GM21717 (cell line): Measurements from ENCODE around the gene CDK11A.

Source experiments
- ATAC-seq: cut with Tn5 transposase; IDR thresholded peaks from one replicate; pipeline ENCODE4 v1.9.1; 2021; ENCODE audit warnings: mild to moderate bottlenecking, moderate library complexity; ENCODE audit not compliant: unreplicated experiment

The CDK11A gene

GRCh38 chr1:1724035-1724864 is at the start of gene CDK11A:
TSS of gene CDK11A (minus strand) at chr1:1724357. CDS start at chr1:1722818, 1,539 bp downstream.
- ATAC-seq, result peak; percentile 90

GRCh38 chr1:1773874-1774273 is 49.7 kb upstream of the CDK11A start:
- no peak for ATAC-seq

- no peak for ATAC-seq
Measured at GRCh38 chr1:1771096-1771495, 46.9 kb upstream of the CDK11A start.

- ATAC-seq, result no peak
Measured at GRCh38 chr1:1770102-1770501, 45.9 kb upstream of the CDK11A start.

DNA sequence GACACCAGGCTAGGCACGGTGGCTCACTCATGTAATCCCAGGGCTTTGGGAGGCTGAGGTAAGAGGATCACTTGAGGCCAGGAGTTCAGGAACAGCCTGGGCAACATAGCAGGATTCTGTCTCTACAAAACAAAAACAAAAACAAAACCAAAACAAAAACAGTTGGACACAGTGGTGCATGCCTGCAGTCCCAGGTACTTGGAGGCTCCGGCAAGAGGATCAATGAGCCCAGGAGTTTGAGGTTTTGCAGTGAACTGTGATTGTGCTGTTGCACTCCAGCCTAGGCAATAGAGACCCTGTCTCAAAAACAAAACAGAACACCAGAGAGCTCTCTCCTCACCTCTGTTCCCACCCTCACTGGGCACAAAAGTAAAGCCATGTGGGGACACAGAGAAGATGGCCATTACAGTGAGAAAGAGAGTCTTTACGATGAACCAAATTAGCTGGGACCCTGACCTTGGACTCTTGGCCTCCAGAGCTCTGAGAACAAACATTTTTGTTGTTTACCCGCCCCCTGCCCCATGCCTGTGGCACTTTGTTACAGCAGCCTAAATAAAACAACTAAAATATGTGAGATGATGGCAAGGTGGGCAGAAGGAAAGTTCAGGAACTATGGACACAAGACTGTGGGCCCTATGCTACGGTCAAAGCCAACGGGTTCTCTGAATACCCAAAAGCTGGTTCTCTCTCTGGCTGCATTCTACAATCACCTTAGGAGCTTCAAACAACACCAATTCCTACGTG is 44.3 kb upstream of the CDK11A start:
- ATAC-seq, result no peak

DNA sequence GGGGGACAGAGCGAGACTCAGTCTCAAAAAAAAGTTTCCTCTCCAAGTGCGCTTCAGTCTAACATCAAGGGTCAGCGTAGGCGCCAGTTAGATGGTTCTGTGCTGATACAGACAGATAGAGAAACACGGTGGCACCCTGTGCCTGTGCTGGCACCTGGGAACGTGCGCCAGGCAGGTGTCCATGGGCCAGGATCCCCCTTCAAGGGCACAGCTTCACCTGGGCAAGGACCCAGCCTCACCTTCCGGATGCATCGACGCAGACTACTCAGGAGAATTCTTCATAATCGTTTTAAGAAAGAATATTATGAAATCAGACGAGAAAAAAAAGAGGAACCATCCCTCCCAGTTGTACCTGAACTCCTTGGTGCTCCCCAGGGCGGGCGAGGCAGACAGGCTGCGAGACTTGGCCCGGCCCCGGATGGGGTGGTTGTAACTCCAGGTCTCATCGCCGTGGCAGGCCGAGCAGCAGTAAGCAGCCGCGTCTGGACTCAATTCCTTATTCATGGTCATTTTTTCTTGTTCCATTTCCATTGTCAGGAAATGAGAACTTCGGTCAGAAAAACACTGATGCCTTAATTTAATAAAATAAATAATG is 40.8 kb upstream of the CDK11A start:
- no peak for ATAC-seq

- no peak for ATAC-seq
Measured at GRCh38 chr1:1763657-1764621, 39.8 kb upstream of the CDK11A start.

DNA sequence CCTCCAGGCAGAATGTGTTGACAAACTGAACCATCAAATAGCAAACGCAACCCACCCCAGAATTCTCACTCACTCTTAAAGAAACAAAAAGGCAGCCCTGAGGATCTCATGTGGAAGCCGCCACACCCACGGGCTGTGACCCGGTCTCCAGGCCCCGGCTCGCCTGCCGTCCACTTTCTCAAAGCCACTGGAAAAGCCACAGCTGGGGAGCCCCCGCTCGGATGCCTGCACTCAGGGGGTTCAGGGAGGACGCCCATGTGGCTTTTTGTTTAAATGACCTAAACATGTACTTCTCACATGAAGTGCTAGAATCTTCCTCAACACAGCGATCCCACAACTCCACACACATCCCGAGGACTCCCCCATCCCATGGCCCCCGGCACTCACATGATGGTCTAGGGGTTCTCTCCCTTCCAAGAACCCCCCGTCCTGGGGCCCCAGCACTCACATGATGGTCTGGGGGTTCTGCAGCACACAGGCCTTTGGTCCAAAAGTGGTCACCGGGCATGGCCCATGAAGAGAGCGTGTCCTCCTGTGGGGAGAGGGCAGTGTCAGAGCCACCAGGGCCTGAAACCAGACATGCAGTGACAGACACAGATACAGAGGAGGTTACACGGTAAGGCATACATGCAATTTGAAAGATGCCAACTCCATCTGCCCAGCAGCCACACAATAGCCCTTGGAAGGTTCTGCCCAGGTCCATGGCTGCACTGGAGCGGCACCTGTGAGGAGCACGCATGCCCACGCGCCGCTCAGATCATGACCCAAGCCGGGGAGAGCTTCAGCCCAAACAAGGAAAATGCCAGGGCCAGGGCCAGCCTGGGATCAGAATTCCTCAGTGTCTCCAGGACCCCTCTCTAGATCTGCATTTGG is 37.6 kb upstream of the CDK11A start:
- ATAC-seq, result no peak

DNA sequence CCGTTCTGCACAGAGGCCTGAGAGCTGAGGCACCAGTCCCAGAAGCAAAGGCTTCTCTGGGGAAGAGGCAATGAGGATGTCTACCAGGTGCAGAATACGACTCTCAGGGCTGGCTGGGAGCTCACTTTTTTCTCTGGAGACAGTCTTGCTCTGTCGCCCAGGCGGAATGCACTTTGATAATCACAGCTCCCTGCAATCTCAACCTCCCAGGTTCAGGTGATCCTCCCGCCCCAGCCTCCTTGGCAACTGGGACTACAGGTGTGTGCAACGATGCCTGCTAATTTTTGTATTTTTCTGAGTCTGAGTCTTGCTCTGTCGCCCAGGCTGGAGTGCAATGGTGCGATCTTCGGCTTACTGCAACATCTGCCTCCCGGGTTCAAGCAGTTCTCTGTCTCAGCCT is 36.6 kb upstream of the CDK11A start:
- no peak for ATAC-seq

- no peak for ATAC-seq
Measured at GRCh38 chr1:1760345-1760650, 36.1 kb upstream of the CDK11A start.

DNA sequence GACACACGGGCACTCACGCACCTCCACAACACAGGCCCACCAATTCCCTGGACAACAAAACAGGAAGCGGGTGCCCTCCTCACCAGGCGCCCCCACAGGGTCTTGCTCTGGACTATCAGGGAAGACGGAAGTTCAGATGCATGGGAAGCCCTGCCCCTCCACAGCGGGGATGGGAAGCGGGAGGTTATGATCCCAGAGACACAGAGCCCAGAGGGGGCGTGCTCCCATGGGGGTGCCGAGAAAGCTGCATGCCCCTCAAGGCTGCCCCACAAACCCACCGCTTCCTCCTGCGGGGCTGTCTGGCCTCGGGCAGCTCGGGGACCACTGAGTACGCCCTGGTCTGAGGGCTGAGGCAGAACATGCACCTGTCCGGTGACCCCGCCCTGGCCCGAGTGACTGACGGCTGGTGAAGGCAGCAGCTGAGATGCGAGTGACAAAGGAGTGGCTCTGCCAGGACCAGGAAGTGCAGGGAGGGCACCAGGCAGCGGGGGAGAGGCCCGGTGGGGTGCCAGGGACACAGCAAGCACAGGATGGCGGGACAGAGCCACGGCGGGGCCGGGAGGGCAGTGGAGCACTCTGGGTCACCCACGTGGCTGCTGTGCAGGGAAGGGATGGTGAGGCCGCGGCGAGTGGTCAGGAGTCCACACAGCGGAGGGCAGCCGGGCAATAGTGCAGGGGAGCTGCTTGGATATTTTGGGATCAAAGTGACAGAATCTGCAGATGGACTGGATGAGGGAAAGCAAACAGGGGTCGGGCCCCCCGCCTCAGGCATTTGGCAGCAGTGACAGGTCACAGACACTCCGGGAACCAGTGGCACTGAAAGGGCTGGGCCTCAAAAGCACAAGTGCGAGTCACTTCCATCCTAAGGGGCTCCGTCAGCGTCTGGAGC is 35.5 kb upstream of the CDK11A start:
- no peak for ATAC-seq

DNA sequence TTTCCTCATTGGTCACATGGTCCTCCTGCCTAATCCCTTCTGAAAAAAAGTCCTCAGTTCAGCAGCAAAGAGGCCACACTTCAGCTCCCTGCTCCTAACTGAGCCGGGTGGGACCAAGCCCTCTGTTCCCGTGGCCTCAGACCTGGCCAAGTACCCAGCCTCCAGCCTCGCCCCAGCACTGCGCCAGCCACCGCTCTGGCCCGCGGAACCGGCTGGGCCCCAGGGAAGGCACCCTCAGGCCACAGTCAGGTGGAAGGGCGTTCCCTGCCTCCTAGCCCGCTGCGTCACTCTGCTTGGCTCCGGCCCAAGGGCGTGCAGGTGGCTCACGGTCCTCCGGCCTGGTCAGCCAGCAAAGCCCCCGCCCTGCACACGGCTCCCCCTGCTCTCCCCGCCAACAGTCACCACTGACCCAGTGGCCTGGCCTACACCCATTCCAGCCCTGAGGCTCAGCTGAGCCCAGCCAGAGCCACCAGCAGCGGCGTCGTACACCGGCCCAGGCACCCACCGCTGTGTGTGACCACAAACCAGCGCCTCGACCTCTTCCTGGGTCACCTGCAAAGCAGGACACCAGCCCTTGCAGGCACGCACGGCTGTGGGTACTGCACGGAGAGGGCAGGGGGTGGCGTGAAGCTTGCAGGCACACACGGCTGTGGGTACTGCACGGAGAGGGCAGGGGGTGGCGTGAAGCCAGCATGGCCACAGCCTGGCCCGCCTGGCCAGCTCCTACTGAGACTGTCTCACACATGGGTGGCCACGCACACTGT is 34.7 kb upstream of the CDK11A start:
- no peak for ATAC-seq

- no peak for ATAC-seq
Measured at GRCh38 chr1:1758059-1758621, 34.0 kb upstream of the CDK11A start.

DNA sequence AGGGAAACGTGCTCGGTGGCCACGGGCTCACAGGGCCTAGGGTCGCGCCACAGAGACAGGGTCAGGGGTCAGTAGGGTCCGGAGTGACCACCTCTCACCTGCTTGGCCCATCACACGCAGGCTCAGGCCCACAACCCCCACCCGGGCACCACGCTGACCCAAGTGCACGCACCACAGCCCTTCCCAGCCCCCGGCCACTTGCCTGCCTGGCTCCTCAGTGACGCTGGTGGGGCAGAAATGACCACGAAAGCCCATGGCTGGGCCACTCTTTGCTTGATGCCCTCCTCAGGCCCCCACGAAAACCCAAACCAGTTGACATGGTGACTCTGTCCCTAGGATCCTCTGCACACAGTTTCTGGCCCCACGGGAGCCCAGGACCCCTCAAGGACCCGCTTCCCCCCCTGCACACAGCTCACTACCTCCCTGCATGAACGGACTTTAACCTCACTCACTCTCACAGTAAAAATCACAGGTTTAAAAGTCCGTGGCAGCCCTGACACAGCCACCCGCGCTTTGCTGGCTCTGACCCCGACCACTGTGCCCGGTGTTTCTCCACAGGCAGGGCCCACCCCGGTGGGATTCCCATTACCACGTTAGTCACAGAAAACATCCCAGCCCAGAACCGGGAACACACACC is 33.4 kb upstream of the CDK11A start:
- ATAC-seq, result no peak

DNA sequence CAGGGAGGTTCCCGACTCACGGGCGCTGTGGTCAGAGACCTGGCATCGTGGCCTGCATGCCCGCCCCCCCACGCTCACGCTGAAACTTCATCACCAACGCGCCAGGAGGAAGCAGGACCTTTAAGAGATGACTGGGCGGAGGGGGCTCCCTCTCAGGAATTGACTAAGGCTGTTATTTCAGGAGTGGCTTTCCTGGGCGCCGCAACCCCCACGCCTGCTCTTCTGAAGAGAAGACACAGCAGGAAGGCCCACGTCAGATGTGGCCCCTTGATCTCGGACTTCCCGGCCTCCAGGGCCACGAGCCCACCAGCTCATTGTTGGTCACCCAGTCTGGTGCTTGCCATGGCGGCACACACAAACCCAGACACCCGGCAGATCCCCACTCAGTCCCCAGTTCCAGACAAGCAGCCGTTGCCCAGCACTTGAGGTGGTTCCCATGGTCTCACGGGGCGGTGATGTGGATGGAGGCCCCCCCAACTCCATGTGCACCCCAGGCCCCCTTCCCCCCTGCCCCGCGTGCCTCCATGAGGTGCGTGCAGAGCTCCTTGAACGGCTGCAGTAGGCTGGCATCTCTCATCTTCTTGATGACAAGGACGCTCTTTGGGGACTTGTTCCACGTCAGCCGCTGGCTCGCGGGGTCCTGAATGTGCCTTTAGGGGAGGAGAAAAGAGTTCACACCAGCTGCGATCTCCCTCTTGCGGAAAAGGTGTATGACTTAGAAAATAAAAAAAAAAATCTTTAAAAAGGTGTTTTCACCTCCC is 32.7 kb upstream of the CDK11A start:
- no peak for ATAC-seq

DNA sequence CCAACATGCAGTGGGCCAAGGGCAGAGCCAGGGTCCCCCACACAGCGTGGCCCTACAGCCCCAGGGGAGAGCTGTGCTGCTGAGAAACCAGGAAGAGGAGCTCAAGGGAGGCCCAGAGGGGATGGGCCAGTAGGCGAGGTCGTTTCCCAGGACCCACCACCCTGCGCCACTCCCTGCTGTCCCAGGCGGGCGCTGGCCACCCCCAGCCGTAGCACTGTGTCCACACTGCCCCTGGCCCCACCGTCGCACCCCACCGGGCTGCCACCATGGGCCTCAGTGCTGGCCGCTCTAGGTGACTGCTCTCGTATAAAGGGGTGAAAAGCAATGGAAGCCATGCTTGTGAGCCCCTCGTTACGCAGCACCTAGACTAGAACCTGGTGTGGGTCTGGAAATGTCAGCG is 31.7 kb upstream of the CDK11A start:
- ATAC-seq, result no peak

DNA sequence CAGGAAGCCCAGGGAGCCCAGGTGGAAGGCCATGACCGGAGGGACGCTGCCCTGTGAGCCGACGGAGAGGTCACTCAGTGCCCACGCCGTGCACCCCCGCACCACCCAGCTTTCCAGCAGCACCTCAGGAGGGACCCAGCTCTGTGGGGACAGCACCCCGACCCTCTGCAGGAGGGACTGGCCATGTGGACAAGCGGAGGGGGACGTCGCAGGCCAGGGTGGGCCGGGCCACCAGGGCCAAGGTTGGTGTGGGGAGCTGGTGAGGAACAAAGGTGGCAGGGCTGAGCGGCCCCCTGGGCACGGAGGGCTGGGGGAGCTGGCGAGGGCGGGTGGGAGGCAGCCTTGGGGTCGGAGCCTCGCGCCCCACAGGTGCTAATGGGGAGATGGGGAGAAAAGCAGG is 31.3 kb upstream of the CDK11A start:
- no peak for ATAC-seq
